K562 (cell line): Measurements from ENCODE around the gene KRTAP17-1. TPM values are rescaled to one million over a fixed set of nuclear protein-coding genes. Genes with fewer than 3 reads are reported as not detected.

ENCODE experiments used
- ATAC-seq: fragments of 200-7000 bp; cut with Tn5 transposase; 3 replicates; pipeline ENCODE4 v1.9.1; 2020; ENCODE audit warnings: moderate library complexity
- BruUV-seq: library from RNA; stranded (reverse); fragments of 400-500 nt; replicated peaks from 2 replicates; lab custom pipeline; 2021; lab: Mats Ljungman, UMichigan
- CTCF ChIA-PET: fragments of 300-600 bp; formaldehyde crosslinking; extraction: SDS; loops from one replicate; lab custom pipeline; 2021; ENCODE audit warnings: low intra/inter-chr PET ratio; lab: Yijun Ruan, JAX
- POLR2A ChIA-PET: fragments of 300-600, 350-650 bp; sonication (Branson Sonifier 250); formaldehyde crosslinking; extraction: SDS; loops from one replicate; lab custom pipeline; 2021; ENCODE audit warnings: antibody characterized with exemption, inconsistent platforms; lab: Yijun Ruan, JAX
- DNase-seq, 4 experiments: peaks; one replicate each; pipeline versions ENCODE4 v3.0.0 to v3.0.0-alpha.2; 2011 to 2018; ENCODE audit warnings: low spot score in 3 of 4, mixed read lengths in 3 of 4; ENCODE audit errors: extremely low read depth in 1 of 4
- FAIRE-seq: peaks from 2 replicates; lab custom pipeline; 2011; peaks lifted over from hg19 to GRCh38; lab: Jason Lieb, UNC
- H2AFZ ChIP-seq: 2 replicates; pipeline ENCODE4 v1.6.0; 2011; ENCODE audit warnings: low read depth, low read length, control low read depth, inconsistent platforms
- H3K27ac ChIP-seq: fragments of 200-600 bp; 3 replicates; pipeline ENCODE4 v1.8.0; 2011; ENCODE audit warnings: low read depth, mild to moderate bottlenecking, control low read depth, inconsistent platforms, low read length, moderate library complexity, mixed read lengths; ENCODE audit errors: extremely low read depth
- H3K27me3 ChIP-seq, 2 experiments: fragments of 300-600 bp in 1 of 2; 2 replicates in 1 of 2; 3 replicates in 1 of 2; pipeline versions ENCODE4 v1.6.0 to v1.8.0; 2011; ENCODE audit warnings: inconsistent platforms in 2 of 2, low read length in 2 of 2, mild to moderate bottlenecking in 1 of 2, mixed read lengths in 1 of 2, moderate library complexity in 1 of 2; ENCODE audit not compliant: control insufficient read depth in 2 of 2, insufficient read depth in 2 of 2
- H3K36me3 ChIP-seq: fragments of 300-600 bp; 3 replicates; pipeline ENCODE4 v1.8.0; 2011; ENCODE audit warnings: mild to moderate bottlenecking, low read length, inconsistent platforms; ENCODE audit not compliant: control insufficient read depth, insufficient read depth
- H3K4me1 ChIP-seq, 2 experiments: fragments of 200-600 bp in 1 of 2; replicated peaks in 1 of 2; 2 replicates in 1 of 2; 3 replicates in 1 of 2; pipeline versions ENCODE4 v1.5.1 to v1.8.0; 2011; ENCODE audit warnings: inconsistent platforms in 2 of 2, low read length in 2 of 2, mild to moderate bottlenecking in 1 of 2, mixed read lengths in 1 of 2, moderate library complexity in 1 of 2; ENCODE audit not compliant: control insufficient read depth in 2 of 2, insufficient read depth in 2 of 2
- H3K4me2 ChIP-seq: 2 replicates; pipeline ENCODE4 v1.6.1; 2011; ENCODE audit warnings: low read length, control low read depth, inconsistent platforms, mixed read lengths; ENCODE audit not compliant: insufficient read depth
- H3K4me3 ChIP-seq: fragments of 200-600 bp; sonication (generic), shearing (Covaris generic); 2 replicates; pipeline ENCODE4 v1.5.1; 2016; ENCODE audit warnings: control low read depth, inconsistent platforms
- H3K79me2 ChIP-seq: fragments of 200-600 bp; 3 replicates; pipeline ENCODE4 v1.8.0; 2011; ENCODE audit warnings: low read length, inconsistent platforms; ENCODE audit not compliant: control insufficient read depth, insufficient read depth
- H3K9ac ChIP-seq, 2 experiments: 2 replicates each; pipeline versions ENCODE4 v1.6.0 to v1.6.1; 2011; ENCODE audit warnings: low read depth in 2 of 2, low read length in 2 of 2, control low read depth in 1 of 2, inconsistent platforms in 1 of 2, mild to moderate bottlenecking in 1 of 2, mixed read lengths in 1 of 2; ENCODE audit not compliant: insufficient read depth in 1 of 2
- H3K9me1 ChIP-seq: one replicate; pipeline ENCODE4 v1.6.0; 2011; ENCODE audit warnings: inconsistent platforms, mild to moderate bottlenecking, low read length, moderate library complexity; ENCODE audit not compliant: control insufficient read depth, insufficient read depth
- H3K9me3 ChIP-seq: replicated peaks from 2 replicates; pipeline ENCODE4 v1.5.1; 2011; ENCODE audit warnings: low read depth, low read length, inconsistent platforms; ENCODE audit not compliant: control insufficient read depth, insufficient read depth
- H4K20me1 ChIP-seq: replicated peaks from 2 replicates; pipeline ENCODE4 v1.6.1; 2011; ENCODE audit warnings: low read length, inconsistent platforms, mixed read lengths; ENCODE audit not compliant: control insufficient read depth, insufficient read depth
- CAMTA2 ChIP-seq: fragments of 250-450 bp; sonication (Bioruptor Pico); conservative IDR thresholded peaks from 2 replicates; pipeline ENCODE4 v1.5.1; 2022
- HMG20A ChIP-seq: fragments of 450-650 bp; formaldehyde crosslinking; conservative IDR thresholded peaks from 2 replicates; pipeline ENCODE4 v1.4.0; 2020; ENCODE audit warnings: mild to moderate bottlenecking, mixed read lengths
- MCM2 ChIP-seq: fragments of 450-650 bp; IDR thresholded peaks from 2 replicates; pipeline ENCODE4 v1.6.1; 2017; ENCODE audit warnings: low read depth, mild to moderate bottlenecking
- MEIS2 ChIP-seq: fragments of 450-650 bp; IDR thresholded peaks from 2 replicates; pipeline ENCODE4 v1.6.1; 2014; ENCODE audit warnings: mild to moderate bottlenecking; ENCODE audit not compliant: partially characterized antibody
- NFATC3 ChIP-seq: fragments of 450-650 bp; IDR thresholded peaks from 2 replicates; pipeline ENCODE4 v1.6.1; 2017; ENCODE audit warnings: mild to moderate bottlenecking
- PTBP1 ChIP-seq: fragments of 200-400 bp; formaldehyde crosslinking; IDR thresholded peaks from 2 replicates; pipeline ENCODE4 v1.6.1; 2017; ENCODE audit warnings: low read depth, low read length
- SNIP1 ChIP-seq: fragments of 450-650 bp; IDR thresholded peaks from 2 replicates; pipeline ENCODE4 v1.7.1; 2017; ENCODE audit warnings: low read depth, mild to moderate bottlenecking
- SRSF9 ChIP-seq: fragments of 200-400 bp; formaldehyde crosslinking; IDR thresholded peaks from 2 replicates; pipeline ENCODE4 v1.6.1; 2017; ENCODE audit warnings: low read depth, low read length, borderline replicate concordance
- ZBTB11 ChIP-seq, 3 experiments: fragments of 200-800 bp in 1 of 3; fragments of 250-450 bp in 1 of 3; fragments of 450-650 bp in 1 of 3; sonication (Bioruptor Pico) in 1 of 3; sonication (Bioruptor generic) in 1 of 3; formaldehyde crosslinking in 1 of 3; IDR thresholded peaks; 2 replicates each; pipeline versions ENCODE4 v1.6.1 to v1.8.0; 2016 to 2022; ENCODE audit warnings: mild to moderate bottlenecking in 2 of 3, missing genetic modification characterization in 2 of 3, missing compliant biosample characterization in 1 of 3, moderate library complexity in 1 of 3
- ZBTB26 ChIP-seq: fragments of 450-650 bp; formaldehyde crosslinking; IDR thresholded peaks from 2 replicates; pipeline ENCODE4 v1.4.0; 2022; ENCODE audit warnings: missing genetic modification characterization
- ZKSCAN3 ChIP-seq: fragments of 250-450 bp; sonication (Bioruptor Pico); IDR thresholded peaks from 2 replicates; pipeline ENCODE4 v1.4.0; 2020
- WGBS: fragments of 100-300 bp; shearing (Covaris generic); methylation state at CpG from one replicate; pipeline ENCODE4 v1.1.6; 2016; ENCODE audit warnings: low coverage, mixed read lengths; ENCODE audit not compliant: insufficient coverage; ENCODE audit errors: missing lambda C conversion rate; 5-methylcytosine and 5-hydroxymethylcytosine counted together
- in situ Hi-C: fragments of 300-500 bp; cut with MboI; formaldehyde crosslinking; loops from 4 replicates; pipeline ENCODE4 v1.15.0; 2018; ENCODE audit warnings: inconsistent platforms, mixed read lengths
- intact Hi-C: fragments of 100-400 bp; cut with micrococcal nuclease; formaldehyde crosslinking; loops from 2 replicates; pipeline ENCODE4 v1.14.2; 2022
- polyA plus RNA-seq, 8 experiments: library from polyadenylated mRNA; depleted of rRNA in 4 of 8; stranded (reverse) in 5 of 8; unstranded in 3 of 8; fragments of >200 nt; fragmentation: Nextera tagmentation in 2 of 8; fragmentation: Illumina TruSeq in 1 of 8; extraction: Ambion mirVana in 2 of 8; extraction: Trizol in 1 of 8; gene quantifications; 2 replicates each; pipeline versions ENCODE4 v1.2.1 to v1.2.3, GENCODE V29; 2011 to 2014; ENCODE audit warnings: inconsistent platforms in 1 of 8, missing spikeins in 1 of 8
- total RNA-seq, 7 experiments: library from RNA; depleted of rRNA in 6 of 7; stranded (reverse); fragments of >200 nt in 6 of 7; fragmentation: Illumina TruSeq in 2 of 7; extraction: Trizol in 2 of 7; gene quantifications; 2 replicates each; pipeline versions ENCODE4 v1.2.1 to v1.2.3, GENCODE V29; 2011 to 2021; ENCODE audit warnings: low replicate concordance in 1 of 7

Gene KRTAP17-1
- total and polyA plus RNA-seq, 9 of the 15 experiments (the other 6 are each of a cell fraction or from before 2014, with no cell fraction given): not detected

- no peak for TF ChIP-seq ZBTB11 (CRISPR knock-in tag; IDR thresholded peaks at IDR 0.05)
- TF ChIP-seq PTBP1: no peak
- no peak for TF ChIP-seq ZBTB26
Observed at GRCh38 chr17:41315814-41316445, 420 bp upstream of the KRTAP17-1 start (continued).

GRCh38 chr17:41311111-41311510 lies 4.4 kb downstream of the KRTAP17-1 start:
- no TSS peak for BruUV-seq
- ChIA-PET CTCF (no interaction called here), POLR2A (no interaction called here)

More at GRCh38 chr17:41311111-41311510, 4.4 kb downstream of the KRTAP17-1 start:
- no peak overlapping the region for H3K4me2 ChIP-seq
- no peak overlapping the region for H3K27ac ChIP-seq
- TF ChIP-seq ZKSCAN3: no peak
- TF ChIP-seq CAMTA2 (CRISPR knock-in tag): no peak
- no peak for TF ChIP-seq SNIP1
- no peak for TF ChIP-seq SRSF9
- no peak for TF ChIP-seq MCM2
- no peak for TF ChIP-seq NFATC3
- no peak for TF ChIP-seq MEIS2
- TF ChIP-seq HMG20A (CRISPR knock-in tag): no peak
- H3K36me3 ChIP-seq: no peaks in the 10 kb centered on the region
- peaks cover 17 to 33% of the 10 kb centered on the region in 2 experiments; a peak in 4 of 5 replicates for H3K27me3 ChIP-seq
- no peak overlapping the region for H3K9ac ChIP-seq
- no peaks in the 10 kb centered on the region for H3K79me2 ChIP-seq
- H3K9me1 ChIP-seq: no peaks in the 10 kb centered on the region
- peaks cover 0 to 3% of the 10 kb centered on the region in 2 experiments; a peak in 2 of 5 replicates for H3K4me1 ChIP-seq
- 0% methylated on average over 1 of the region's 1 CpG for WGBS
- FAIRE-seq (no peak), DNase-seq (no peak), ATAC-seq (no peak)
- in situ Hi-C loops (no loop called here), intact Hi-C loops (no loop called here)
- no peaks in the 10 kb centered on the region for H4K20me1 ChIP-seq
- H2AFZ ChIP-seq: no peak overlapping the region
- no peaks in the 10 kb centered on the region for H3K9me3 ChIP-seq
- H3K4me3 ChIP-seq: no peak overlapping the region
